SK-N-SH (cell line): ENCODE results near the gene ENTREP3. TPM values are rescaled to one million over a fixed set of nuclear protein-coding genes. Genes with fewer than 3 reads are reported as not detected.
A peak's percentile ranks its signal among the peaks of the same experiment; 100 is the strongest.
"Not testable (repeated sequence)": the region's sequence is repeated elsewhere in the genome, so short reads cannot be mapped to it uniquely, and the experiment has no call there.

Source experiments
- CTCF ChIA-PET: fragments of 300-600, 350-600 bp; formaldehyde crosslinking; extraction: SDS; loops from one replicate; lab custom pipeline; 2021; lab: Yijun Ruan, JAX
- POLR2A ChIA-PET: fragments of 350-600 bp; sonication (Branson Sonifier 250); formaldehyde crosslinking; extraction: SDS; loops from one replicate; lab custom pipeline; 2020; ENCODE audit warnings: antibody characterized with exemption, inconsistent platforms; lab: Yijun Ruan, JAX
- DNase-seq: peaks from one replicate; pipeline ENCODE4 v3.0.0; 2012
- H2AFZ ChIP-seq: fragments of 200-600 bp; sonication (generic); 2 replicates; pipeline ENCODE4 v1.8.1; 2016; ENCODE audit warnings: antibody characterized with exemption, mild to moderate bottlenecking, low read depth
- H3F3A ChIP-seq: fragments of 200-600 bp; sonication (generic); replicated peaks from 2 replicates; pipeline ENCODE3; 2016; ENCODE audit warnings: antibody characterized with exemption, mild to moderate bottlenecking; ENCODE audit not compliant: insufficient read depth
- H3K27ac ChIP-seq, 2 experiments: fragments of 200-500 bp in 1 of 2; fragments of 200-600 bp in 1 of 2; sonication (Bioruptor generic) in 1 of 2; sonication (generic), shearing (Covaris generic) in 1 of 2; 2 replicates each; pipeline versions ENCODE4 v1.5.1 to v1.6.1; 2014 to 2016; ENCODE audit warnings: low read depth in 2 of 2, inconsistent platforms in 1 of 2, low read length in 1 of 2, mild to moderate bottlenecking in 1 of 2, mixed read lengths in 1 of 2
- H3K27me3 ChIP-seq: fragments of 200-600 bp; sonication (generic), shearing (Covaris generic); 2 replicates; pipeline ENCODE4 v1.6.1; 2016; ENCODE audit warnings: mixed run types; ENCODE audit not compliant: insufficient read depth
- H3K36me3 ChIP-seq, 2 experiments: fragments of 200-500 bp in 1 of 2; fragments of 200-600 bp in 1 of 2; sonication (Bioruptor generic) in 1 of 2; sonication (generic) in 1 of 2; replicated peaks in 1 of 2; 2 replicates each; pipeline versions ENCODE3 to v1.5.1; 2014 to 2016; ENCODE audit warnings: low read length in 1 of 2, mild to moderate bottlenecking in 1 of 2; ENCODE audit not compliant: insufficient read depth in 2 of 2, control insufficient read depth in 1 of 2
- H3K4me1 ChIP-seq, 2 experiments: fragments of 200-500 bp in 1 of 2; fragments of 200-600 bp in 1 of 2; sonication (Bioruptor generic) in 1 of 2; sonication (generic), shearing (Covaris generic) in 1 of 2; 2 replicates each; pipeline versions ENCODE4 v1.5.1 to v1.6.1; 2014 to 2016; ENCODE audit warnings: low read depth in 1 of 2, low read length in 1 of 2, mixed run types in 1 of 2; ENCODE audit not compliant: insufficient read depth in 2 of 2, control insufficient read depth in 1 of 2
- H3K4me2 ChIP-seq: fragments of 200-600 bp; sonication (generic), shearing (Covaris generic); 2 replicates; pipeline ENCODE4 v1.6.1; 2017; ENCODE audit warnings: mixed run types
- H3K4me3 ChIP-seq, 2 experiments: fragments of 200-500 bp in 1 of 2; fragments of 200-600 bp in 1 of 2; sonication (Bioruptor generic) in 1 of 2; sonication (generic), shearing (Covaris generic) in 1 of 2; 2 replicates each; pipeline versions ENCODE4 v1.5.1 to v1.8.1; 2014 to 2016; ENCODE audit warnings: low read depth in 2 of 2, inconsistent platforms in 1 of 2, low read length in 1 of 2, mild to moderate bottlenecking in 1 of 2, mixed read lengths in 1 of 2, moderate library complexity in 1 of 2
- H3K79me2 ChIP-seq: fragments of 200-600 bp; sonication (generic); 2 replicates; pipeline ENCODE4 v1.8.1; 2017; ENCODE audit warnings: mild to moderate bottlenecking; ENCODE audit not compliant: insufficient read depth
- H3K9ac ChIP-seq: fragments of 200-600 bp; sonication (generic); 2 replicates; pipeline ENCODE4 v1.6.1; 2017; ENCODE audit warnings: mixed run types
- H3K9me2 ChIP-seq: fragments of 200-600 bp; sonication (generic); 2 replicates; pipeline ENCODE4 v1.6.1; 2017; ENCODE audit warnings: mixed run types
- H3K9me3 ChIP-seq: fragments of 200-600 bp; sonication (generic); 2 replicates; pipeline ENCODE4 v1.6.1; 2017; ENCODE audit warnings: mixed run types, mild to moderate bottlenecking, moderate library complexity
- H4K20me1 ChIP-seq: fragments of 200-600 bp; sonication (generic); 2 replicates; pipeline ENCODE4 v1.6.1; 2017; ENCODE audit warnings: mild to moderate bottlenecking, mixed run types; ENCODE audit not compliant: insufficient read depth
- EZH2phosphoT487 ChIP-seq: fragments of 200-600 bp; sonication (generic); IDR thresholded peaks from 2 replicates; pipeline ENCODE4 v1.6.1; 2017; ENCODE audit warnings: low read depth, mixed run types, mild to moderate bottlenecking, antibody characterized with exemption, moderate library complexity, borderline replicate concordance
- GABPA ChIP-seq: IDR thresholded peaks from 2 replicates; pipeline ENCODE4 v1.4.0; 2012; ENCODE audit warnings: low read depth, mild to moderate bottlenecking
- GATA2 ChIP-seq: sonication (generic); formaldehyde crosslinking; IDR thresholded peaks from 2 replicates; pipeline ENCODE4 v1.5.0; 2020; ENCODE audit warnings: mild to moderate bottlenecking, missing genetic modification reagents
- MAX ChIP-seq: IDR thresholded peaks from 2 replicates; pipeline ENCODE4 v1.4.0; 2012; ENCODE audit warnings: low read depth
- MEF2A ChIP-seq: IDR thresholded peaks from 2 replicates; pipeline ENCODE4 v1.4.0; 2012; ENCODE audit warnings: low read depth, borderline replicate concordance
- NFIC ChIP-seq: IDR thresholded peaks from 2 replicates; pipeline ENCODE4 v1.4.0; 2012; ENCODE audit warnings: borderline replicate concordance
- POLR2AphosphoS5 ChIP-seq: IDR thresholded peaks from 2 replicates; pipeline ENCODE4 v1.6.1; 2012; ENCODE audit warnings: low read depth, low read length
- RCOR1 ChIP-seq: fragments of 150-350 bp; IDR thresholded peaks from 2 replicates; pipeline ENCODE4 v1.6.1; 2017; ENCODE audit warnings: antibody characterized with exemption, low read length
- RFX5 ChIP-seq: IDR thresholded peaks from 2 replicates; pipeline ENCODE4 v1.6.1; 2012; ENCODE audit warnings: mild to moderate bottlenecking, improper control_type of control experiment, low read length
- RXRA ChIP-seq: IDR thresholded peaks from 2 replicates; pipeline ENCODE4 v1.4.0; 2012; ENCODE audit warnings: low read depth, mild to moderate bottlenecking, borderline replicate concordance
- SMC3 ChIP-seq: IDR thresholded peaks from 2 replicates; pipeline ENCODE4 v1.6.1; 2012; ENCODE audit warnings: low read depth, low read length, improper control_type of control experiment
- TEAD4 ChIP-seq: IDR thresholded peaks from 2 replicates; pipeline ENCODE4 v1.4.0; 2012; ENCODE audit warnings: mild to moderate bottlenecking, borderline replicate concordance; ENCODE audit not compliant: insufficient read depth
- USF2 ChIP-seq: fragments of 150-350 bp; IDR thresholded peaks from 2 replicates; pipeline ENCODE4 v1.6.1; 2017; ENCODE audit warnings: antibody characterized with exemption, low read length, low read depth, borderline replicate concordance
- WGBS: methylation state at CpG from one replicate; pipeline ENCODE4 v1.1.6; 2017; ENCODE audit warnings: low lambda C conversion rate; 5-methylcytosine and 5-hydroxymethylcytosine counted together
- polyA plus RNA-seq, 3 experiments: library from polyadenylated mRNA; depleted of rRNA; stranded (reverse); fragments of >200 nt; gene quantifications; 2 replicates each; pipeline ENCODE4 v1.2.3, GENCODE V29; 2012
- TF ChIP-seq, protein P1 (sequence below): IDR thresholded peaks from 2 replicates; pipeline ENCODE4 v1.4.0; 2012; ENCODE audit warnings: low read depth, borderline replicate concordance
- TF ChIP-seq, protein P2 (sequence below): IDR thresholded peaks from 2 replicates; pipeline ENCODE4 v1.6.1; 2012; ENCODE audit warnings: mild to moderate bottlenecking, low read depth, low read length, moderate library complexity
- TF ChIP-seq, protein P3 (sequence below): IDR thresholded peaks from 2 replicates; pipeline ENCODE4; 2012

The ENTREP3 gene
- polyA plus RNA-seq, 1 of the 3 experiments (the other 2 are of a cell fraction): 30.6 TPM

DNA sequence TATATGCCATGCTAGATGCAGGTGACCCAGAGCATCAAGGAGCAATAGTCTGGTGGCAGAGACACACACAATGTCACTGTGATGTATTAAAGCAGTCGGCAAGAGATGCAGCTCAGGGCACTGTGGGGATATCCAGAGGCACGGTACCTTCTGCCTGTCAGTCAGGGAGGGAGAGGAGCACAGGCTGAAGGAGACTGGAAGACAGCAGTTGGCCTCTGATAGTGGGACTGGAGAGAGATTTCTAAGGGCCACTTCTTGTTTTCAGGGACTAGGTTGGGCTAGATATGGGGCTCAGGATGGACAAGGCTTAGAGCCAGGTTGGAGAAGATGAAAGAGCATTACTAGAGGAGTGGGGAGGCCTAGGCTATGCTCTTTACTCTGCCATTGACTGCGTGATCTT is 24.0 kb downstream of the ENTREP3 start:
- H3K36me3 ChIP-seq, DNase-seq, H3K27me3 ChIP-seq, H3K4me1 ChIP-seq, H3K4me2 ChIP-seq, H3F3A ChIP-seq, H3K4me3 ChIP-seq, H3K79me2 ChIP-seq, H3K9ac ChIP-seq, H3K9me2 ChIP-seq, H2AFZ ChIP-seq, POLR2A ChIA-PET, H4K20me1 ChIP-seq, H3K9me3 ChIP-seq: not testable (repeated sequence)
- CTCF ChIA-PET: interaction anchor here (1.1 kb wide), 1 partner anchor 94 kb away, joined by 4 read pairs; no protein-coding TSS in a partner anchor
- WGBS: 62% methylated on average over 3 of the region's 3 CpGs
- H3K27ac ChIP-seq: peak overlapping the region in 1 of 2 experiments; percentile 28; a peak in 1 of 4 replicates

GRCh38 chr1:155228096-155228427 is 27.2 kb downstream of the ENTREP3 start:
- H3K36me3 ChIP-seq: no peaks in the 10 kb centered on the region
- CTCF ChIA-PET: interaction anchor here (1.2 to 4.1 kb wide), 6 partner anchors 17 to 52 kb away, joined by 3 to 48 read pairs (median 14); partner anchors contain the start of genes ENTREP3, MTX1, THBS3 and TRIM46
- no peaks in the 10 kb centered on the region for H3K27me3 ChIP-seq
- no peaks in the 10 kb centered on the region for H4K20me1 ChIP-seq
- H3K27ac ChIP-seq: peak overlapping the region; percentile 55 to 86
- POLR2A ChIA-PET: interaction anchor here (0.6 to 1.2 kb wide), 3 partner anchors 10 to 35 kb away, joined by 3 to 5 read pairs (median 3); partner anchors contain the start of gene THBS3
- no peak for DNase-seq
- TF ChIP-seq GATA2 (CRISPR knock-in tag): no peak
- TF ChIP-seq TEAD4: no peak
- no peak for TF ChIP-seq RCOR1
- TF ChIP-seq RXRA: no peak
- no peak for TF ChIP-seq MAX
- TF ChIP-seq, protein P1, sequence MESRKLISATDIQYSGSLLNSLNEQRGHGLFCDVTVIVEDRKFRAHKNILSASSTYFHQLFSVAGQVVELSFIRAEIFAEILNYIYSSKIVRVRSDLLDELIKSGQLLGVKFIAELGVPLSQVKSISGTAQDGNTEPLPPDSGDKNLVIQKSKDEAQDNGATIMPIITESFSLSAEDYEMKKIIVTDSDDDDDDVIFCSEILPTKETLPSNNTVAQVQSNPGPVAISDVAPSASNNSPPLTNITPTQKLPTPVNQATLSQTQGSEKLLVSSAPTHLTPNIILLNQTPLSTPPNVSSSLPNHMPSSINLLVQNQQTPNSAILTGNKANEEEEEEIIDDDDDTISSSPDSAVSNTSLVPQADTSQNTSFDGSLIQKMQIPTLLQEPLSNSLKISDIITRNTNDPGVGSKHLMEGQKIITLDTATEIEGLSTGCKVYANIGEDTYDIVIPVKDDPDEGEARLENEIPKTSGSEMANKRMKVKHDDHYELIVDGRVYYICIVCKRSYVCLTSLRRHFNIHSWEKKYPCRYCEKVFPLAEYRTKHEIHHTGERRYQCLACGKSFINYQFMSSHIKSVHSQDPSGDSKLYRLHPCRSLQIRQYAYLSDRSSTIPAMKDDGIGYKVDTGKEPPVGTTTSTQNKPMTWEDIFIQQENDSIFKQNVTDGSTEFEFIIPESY: no peak
- TF ChIP-seq, protein P2, sequence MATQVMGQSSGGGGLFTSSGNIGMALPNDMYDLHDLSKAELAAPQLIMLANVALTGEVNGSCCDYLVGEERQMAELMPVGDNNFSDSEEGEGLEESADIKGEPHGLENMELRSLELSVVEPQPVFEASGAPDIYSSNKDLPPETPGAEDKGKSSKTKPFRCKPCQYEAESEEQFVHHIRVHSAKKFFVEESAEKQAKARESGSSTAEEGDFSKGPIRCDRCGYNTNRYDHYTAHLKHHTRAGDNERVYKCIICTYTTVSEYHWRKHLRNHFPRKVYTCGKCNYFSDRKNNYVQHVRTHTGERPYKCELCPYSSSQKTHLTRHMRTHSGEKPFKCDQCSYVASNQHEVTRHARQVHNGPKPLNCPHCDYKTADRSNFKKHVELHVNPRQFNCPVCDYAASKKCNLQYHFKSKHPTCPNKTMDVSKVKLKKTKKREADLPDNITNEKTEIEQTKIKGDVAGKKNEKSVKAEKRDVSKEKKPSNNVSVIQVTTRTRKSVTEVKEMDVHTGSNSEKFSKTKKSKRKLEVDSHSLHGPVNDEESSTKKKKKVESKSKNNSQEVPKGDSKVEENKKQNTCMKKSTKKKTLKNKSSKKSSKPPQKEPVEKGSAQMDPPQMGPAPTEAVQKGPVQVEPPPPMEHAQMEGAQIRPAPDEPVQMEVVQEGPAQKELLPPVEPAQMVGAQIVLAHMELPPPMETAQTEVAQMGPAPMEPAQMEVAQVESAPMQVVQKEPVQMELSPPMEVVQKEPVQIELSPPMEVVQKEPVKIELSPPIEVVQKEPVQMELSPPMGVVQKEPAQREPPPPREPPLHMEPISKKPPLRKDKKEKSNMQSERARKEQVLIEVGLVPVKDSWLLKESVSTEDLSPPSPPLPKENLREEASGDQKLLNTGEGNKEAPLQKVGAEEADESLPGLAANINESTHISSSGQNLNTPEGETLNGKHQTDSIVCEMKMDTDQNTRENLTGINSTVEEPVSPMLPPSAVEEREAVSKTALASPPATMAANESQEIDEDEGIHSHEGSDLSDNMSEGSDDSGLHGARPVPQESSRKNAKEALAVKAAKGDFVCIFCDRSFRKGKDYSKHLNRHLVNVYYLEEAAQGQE: no peak
- TF ChIP-seq NFIC: no peak
- no peak for TF ChIP-seq SMC3
- no peak for TF ChIP-seq USF2
- TF ChIP-seq, protein P3, sequence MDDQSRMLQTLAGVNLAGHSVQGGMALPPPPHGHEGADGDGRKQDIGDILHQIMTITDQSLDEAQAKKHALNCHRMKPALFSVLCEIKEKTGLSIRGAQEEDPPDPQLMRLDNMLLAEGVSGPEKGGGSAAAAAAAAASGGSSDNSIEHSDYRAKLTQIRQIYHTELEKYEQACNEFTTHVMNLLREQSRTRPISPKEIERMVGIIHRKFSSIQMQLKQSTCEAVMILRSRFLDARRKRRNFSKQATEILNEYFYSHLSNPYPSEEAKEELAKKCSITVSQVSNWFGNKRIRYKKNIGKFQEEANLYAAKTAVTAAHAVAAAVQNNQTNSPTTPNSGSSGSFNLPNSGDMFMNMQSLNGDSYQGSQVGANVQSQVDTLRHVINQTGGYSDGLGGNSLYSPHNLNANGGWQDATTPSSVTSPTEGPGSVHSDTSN: no peak
- no peak for TF ChIP-seq GABPA
- TF ChIP-seq RFX5: no peak
- TF ChIP-seq MEF2A: no peak
- TF ChIP-seq EZH2phosphoT487: no peak
- TF ChIP-seq POLR2AphosphoS5: no peak
- peaks cover 34% of the 10 kb centered on the region for H3F3A ChIP-seq
- H3K79me2 ChIP-seq: peaks cover 25% of the 10 kb centered on the region
- H3K4me3 ChIP-seq: peak overlapping the region; percentile 28 to 39; a peak in 3 of 4 replicates
- H3K9me2 ChIP-seq: no peaks in the 10 kb centered on the region
- H3K9me3 ChIP-seq: no peaks in the 10 kb centered on the region
- H2AFZ ChIP-seq: peak overlapping the region; percentile 69; the same call in 1 of the 2 replicates
- 82% methylated on average over 9 of the region's 9 CpGs for WGBS
- H3K4me2 ChIP-seq: peak overlapping the region; percentile 59
- H3K9ac ChIP-seq: peak overlapping the region; percentile 63
- peaks cover 12 to 14% of the 10 kb centered on the region in 2 experiments; a peak in 3 of 4 replicates for H3K4me1 ChIP-seq
